ENCODE data around the gene PPCDC.

Gene PPCDC

GRCh38 chr15:75098404-75098803 lies 75.0 kb downstream of the PPCDC start:
- no peak for ATAC-seq
- no peak for TF ChIP-seq TOX (CRISPR knock-in tag; IDR thresholded peaks at IDR 0.05; ENCODE audit: borderline replicate concordance)
- TF ChIP-seq ZFP3 (CRISPR knock-in tag; IDR thresholded peaks at IDR 0.05) = no peak
- no peak for TF ChIP-seq TSHZ2 (CRISPR knock-in tag; IDR thresholded peaks at IDR 0.05)
- no peak for TF ChIP-seq SNAI2 (CRISPR knock-in tag; IDR thresholded peaks at IDR 0.05)
- no peak for TF ChIP-seq POU6F1 (CRISPR knock-in tag; IDR thresholded peaks at IDR 0.05; ENCODE audit: borderline replicate concordance, low read depth)
- no peak for TF ChIP-seq ZNF8 (CRISPR knock-in tag; IDR thresholded peaks at IDR 0.05)
- TF ChIP-seq ZNF565 (CRISPR knock-in tag; conservative IDR thresholded peaks at IDR 0.05; ENCODE audit: low read depth) = no peak
- no peak for TF ChIP-seq BACH2 (CRISPR knock-in tag; IDR thresholded peaks at IDR 0.05; ENCODE audit: borderline replicate concordance)
- TF ChIP-seq ZFP30 (CRISPR knock-in tag; IDR thresholded peaks at IDR 0.05) = no peak
